GM18951 (cell line): ENCODE results near the gene SYNE4.
"Not testable (repeated sequence)": the region's sequence is repeated elsewhere in the genome, so short reads cannot be mapped to it uniquely, and the experiment has no call there.

Experiments
- POLR2A ChIP-seq: IDR thresholded peaks from 4 replicates; pipeline ENCODE4 v1.6.1; 2011; ENCODE audit warnings: mild to moderate bottlenecking; ENCODE audit not compliant: insufficient read length, insufficient read depth; ENCODE audit errors: extremely low read depth
- in situ Hi-C: fragments of 300-500 bp; cut with MboI; formaldehyde crosslinking; loops from one replicate; pipeline ENCODE4 v1.12.0; 2022; ENCODE audit warnings: low sequenced_read_pairs, mixed read lengths, inconsistent platforms; ENCODE audit not compliant: unreplicated experiment

SYNE4 gene

DNA sequence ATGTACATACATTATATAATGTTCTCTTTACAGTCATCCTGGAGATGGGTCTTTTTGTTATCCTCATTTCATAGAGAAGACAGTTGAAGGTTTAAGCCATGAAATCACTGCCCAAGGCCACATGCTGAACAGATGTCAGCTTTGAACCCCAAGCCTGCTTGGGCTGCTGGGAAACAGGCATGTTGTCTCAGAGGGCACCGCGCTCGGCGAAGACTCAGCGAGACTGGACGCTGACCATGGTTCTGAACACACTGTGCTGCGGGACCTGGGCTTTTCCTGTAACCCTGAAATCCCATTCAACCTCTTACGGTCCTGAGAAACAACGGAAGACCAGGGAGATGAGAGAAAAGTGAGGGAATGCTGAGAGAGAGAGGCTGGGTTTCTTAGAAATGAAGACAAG lies 45.1 kb downstream of the SYNE4 start:
- in situ Hi-C loops, result no loop called here
- no peak for TF ChIP-seq POLR2A

DNA sequence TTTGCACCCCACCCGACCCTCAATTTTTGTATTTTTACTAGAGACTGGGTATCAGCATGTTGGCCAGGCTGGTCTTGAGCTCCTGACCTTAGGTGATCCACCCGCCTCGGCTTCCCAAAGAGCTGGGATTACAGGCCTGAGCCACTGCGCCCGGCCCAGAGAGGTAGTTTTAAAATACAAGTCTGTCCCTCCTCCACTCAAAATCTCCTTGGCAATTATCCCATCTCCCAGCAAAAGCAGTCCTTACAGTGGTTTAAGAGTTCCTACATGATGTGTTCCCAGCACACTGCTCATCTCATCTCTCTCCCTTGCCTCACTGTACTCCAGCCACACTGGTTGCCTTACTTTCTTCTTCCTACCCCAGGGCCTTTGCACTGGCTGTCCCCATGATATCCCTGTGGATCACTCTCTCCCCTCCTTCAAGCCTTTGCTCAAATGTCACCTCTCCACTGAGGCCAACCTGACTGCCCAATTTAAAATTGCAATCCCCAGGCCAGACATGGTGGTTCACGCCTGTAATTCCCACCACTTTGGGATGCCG lies 48.1 kb downstream of the SYNE4 start:
- no peak for TF ChIP-seq POLR2A
- in situ Hi-C loops, result no loop called here

DNA sequence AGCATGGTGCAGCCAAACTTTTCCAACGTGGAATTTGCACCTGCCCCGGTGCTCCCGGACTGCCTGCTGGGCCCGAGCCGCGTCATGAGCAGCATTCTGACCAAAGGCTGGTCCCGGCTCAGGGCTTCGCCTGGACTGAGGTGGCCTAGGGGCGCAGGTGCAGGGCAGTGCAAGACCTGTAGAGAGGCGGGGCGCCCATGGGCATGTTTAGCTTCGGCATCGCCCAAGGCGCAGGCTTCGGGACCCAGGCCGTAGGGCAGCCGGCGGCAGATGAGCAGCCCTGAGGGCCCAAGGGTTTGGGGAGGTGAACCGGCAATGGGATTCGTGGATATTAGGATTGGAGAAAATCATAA lies 48.7 kb downstream of the SYNE4 start:
- in situ Hi-C loops, result no loop called here
- TF ChIP-seq POLR2A, result no peak

- no peak for TF ChIP-seq POLR2A
- in situ Hi-C loops, result no loop called here
These were observed 49.3 kb downstream of the SYNE4 start for GRCh38 chr19:35959040-35959967.

- in situ Hi-C loops, result no loop called here
- TF ChIP-seq POLR2A, result no peak
These were observed 50.0 kb downstream of the SYNE4 start for GRCh38 chr19:35958660-35959039.

- in situ Hi-C loops, result not testable (repeated sequence)
These were observed 51.2 kb downstream of the SYNE4 start for GRCh38 chr19:35957411-35957810.

DNA sequence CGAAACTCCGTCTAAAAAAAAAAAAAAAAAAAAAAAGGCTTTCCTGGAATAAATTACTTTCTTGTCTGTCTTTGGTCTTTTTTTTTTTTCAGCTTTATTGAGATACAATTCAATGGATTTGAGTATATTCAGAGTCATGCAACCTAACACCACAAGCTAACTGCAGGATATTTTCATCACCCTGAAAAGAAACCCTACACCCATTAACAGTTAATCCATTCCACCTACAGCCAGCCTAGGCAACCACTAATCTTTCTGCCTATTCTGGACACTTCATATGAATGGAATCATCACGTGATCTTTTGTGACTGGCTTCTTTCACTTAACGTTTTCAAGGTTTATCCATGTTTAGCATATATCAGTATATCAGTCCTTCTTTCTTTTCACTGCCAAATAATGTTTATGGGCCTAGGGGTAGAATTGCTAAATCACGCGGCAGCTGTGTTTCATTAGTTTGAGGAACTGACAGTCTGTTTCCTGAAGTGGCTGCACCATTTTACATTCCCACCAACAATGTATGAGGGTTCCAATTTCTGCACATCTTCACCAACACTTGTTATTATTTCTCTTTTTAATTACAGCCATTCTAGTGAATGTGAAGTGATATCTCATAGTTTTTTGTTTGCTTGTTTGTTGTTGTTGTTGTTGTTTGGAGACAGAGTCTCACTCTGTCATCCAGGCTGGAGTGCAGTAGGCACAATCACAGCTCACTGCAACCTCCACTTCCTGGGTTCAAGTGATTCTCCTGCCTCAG lies 52.6 kb downstream of the SYNE4 start:
- TF ChIP-seq POLR2A, result no peak

More for the DNA sequence above, 52.6 kb downstream of the SYNE4 start:
- in situ Hi-C loops, result no loop called here
